HG03342 (cell line): ENCODE data around the gene EMC7.
"Not testable (repeated sequence)": the region's sequence is repeated elsewhere in the genome, so short reads cannot be mapped to it uniquely, and the experiment has no call there.

Source experiments
- ATAC-seq: cut with Tn5 transposase; IDR thresholded peaks from one replicate; pipeline ENCODE4 v1.9.1; 2021; ENCODE audit warnings: mild to moderate bottlenecking, moderate library complexity; ENCODE audit not compliant: unreplicated experiment

Gene EMC7

GRCh38 chr15:34099914-34100313 lies 1.7 kb downstream of the EMC7 start:
- no peak for ATAC-seq

GRCh38 chr15:34085746-34086145 lies 15.9 kb downstream of the EMC7 start:
- ATAC-seq: no peak

DNA sequence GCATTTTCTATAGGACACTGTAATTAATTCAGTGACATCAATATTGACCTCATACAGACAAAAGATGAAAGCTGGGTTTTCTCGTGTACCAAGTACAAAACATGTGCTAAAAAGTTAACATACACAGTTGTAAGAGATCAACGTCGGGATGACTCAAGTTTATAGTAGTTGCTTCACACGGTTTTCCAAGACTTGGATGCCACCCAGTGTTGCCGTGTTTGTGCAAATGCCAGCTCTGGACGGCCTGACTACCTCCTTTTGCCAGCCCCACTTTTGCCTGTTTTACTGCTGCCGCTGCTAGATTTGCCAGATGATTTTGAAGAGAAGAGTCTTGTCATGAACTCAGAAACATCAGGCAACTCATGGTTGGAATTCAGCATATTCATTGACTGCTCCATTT lies 17.6 kb downstream of the EMC7 start:
- ATAC-seq: no peak

GRCh38 chr15:34079904-34080303 lies 21.8 kb downstream of the EMC7 start:
- no peak for ATAC-seq

DNA sequence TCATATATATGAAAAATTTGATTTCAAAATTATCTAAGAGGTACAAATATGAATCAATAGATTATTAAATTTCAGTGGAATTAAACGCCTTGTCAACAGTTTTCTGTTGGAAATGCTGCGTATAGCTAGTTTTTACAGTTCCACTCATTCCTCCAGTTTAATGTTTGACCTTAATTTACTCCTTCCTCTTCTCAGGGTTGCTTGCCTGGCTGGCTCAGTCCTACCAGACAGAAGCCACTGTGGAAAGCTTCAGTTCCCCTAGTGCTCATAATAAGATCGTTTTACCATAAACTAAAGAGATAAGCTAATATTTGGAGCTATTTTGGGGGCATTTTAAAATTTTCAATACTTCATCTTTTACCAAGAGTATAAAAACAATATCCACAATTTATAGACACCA lies 22.8 kb downstream of the EMC7 start:
- ATAC-seq: no peak

DNA sequence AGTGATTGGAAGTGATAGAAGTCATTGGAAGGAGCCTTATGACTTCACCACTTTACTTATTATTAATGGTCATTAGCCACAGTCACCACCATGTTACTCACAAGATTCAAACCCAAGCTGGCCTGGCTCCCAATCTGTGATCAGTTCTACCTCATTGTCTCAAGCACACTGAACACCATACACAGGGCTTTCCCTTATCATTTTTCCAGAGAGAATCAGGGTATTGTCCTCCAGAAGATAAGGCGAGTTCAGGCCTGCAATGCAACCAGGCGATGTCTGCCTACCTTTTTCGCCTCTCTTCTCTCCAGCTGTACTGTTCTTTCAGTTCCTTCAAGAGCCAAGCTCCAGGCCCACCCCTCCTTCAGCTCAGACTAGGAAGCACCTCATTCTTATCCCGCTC lies 24.9 kb downstream of the EMC7 start:
- ATAC-seq: no peak

DNA sequence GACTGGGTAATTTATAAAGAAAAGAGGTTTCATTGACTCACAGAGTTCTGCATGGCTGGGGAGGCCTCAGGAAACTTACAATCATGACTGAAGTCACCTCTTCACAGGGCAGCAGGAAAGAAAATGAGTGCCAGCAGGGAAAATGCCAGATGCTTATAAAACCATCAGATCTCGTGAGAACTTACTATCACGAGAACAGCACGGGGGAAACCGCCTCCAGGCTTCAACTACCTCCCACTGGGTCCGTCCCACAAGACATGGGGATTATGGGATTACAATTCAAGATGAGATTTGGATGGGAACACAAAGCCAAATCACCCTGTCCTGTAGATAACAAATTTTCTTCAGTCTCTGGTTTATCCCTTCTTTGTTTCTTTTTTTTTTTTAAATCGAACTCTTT lies 31.7 kb downstream of the EMC7 start:
- ATAC-seq: no peak

DNA sequence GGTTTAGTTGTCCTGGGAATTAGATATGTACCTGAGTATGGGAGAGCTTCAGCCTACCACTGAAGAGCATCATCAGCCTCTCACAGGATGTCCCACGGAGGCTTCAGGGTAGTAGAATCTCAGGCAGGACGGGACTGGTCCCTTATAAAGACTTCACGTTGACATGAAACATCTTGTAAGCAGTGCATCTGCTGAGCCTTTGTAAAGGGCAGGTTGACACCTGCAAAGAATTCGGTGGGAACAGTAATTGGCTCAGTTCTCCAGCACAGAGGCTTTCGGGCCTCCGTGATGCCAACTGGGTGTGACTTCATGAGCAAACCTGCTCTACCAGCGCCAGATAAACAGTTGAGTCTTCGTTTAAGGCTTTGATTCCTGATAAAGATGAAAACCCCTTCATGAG lies 35.7 kb downstream of the EMC7 start:
- no peak for ATAC-seq

- no peak for ATAC-seq
Measured at GRCh38 chr15:34065261-34065660, 36.4 kb downstream of the EMC7 start.

DNA sequence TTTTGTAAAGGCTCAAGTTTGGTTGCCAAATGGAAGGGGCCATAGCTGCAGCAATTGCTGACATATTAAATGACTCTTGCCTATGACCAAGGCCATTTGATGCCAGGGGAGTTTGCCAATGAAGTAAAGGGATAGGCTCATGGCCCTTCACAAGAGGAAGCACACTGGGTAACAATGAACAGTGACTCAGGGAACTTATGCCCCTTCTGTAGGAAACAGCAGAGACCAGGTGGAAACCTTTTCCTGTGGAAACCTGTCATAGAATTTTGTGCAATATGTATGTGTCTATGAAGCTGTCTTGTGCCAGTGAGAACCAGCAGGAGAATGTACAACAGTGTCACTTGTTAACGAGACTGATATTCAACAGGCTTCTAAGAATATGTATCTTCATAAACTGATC lies 37.2 kb downstream of the EMC7 start:
- ATAC-seq: no peak

GRCh38 chr15:34059946-34060345 lies 41.7 kb downstream of the EMC7 start:
- no peak for ATAC-seq

- ATAC-seq: no peak
Measured at GRCh38 chr15:34059476-34059875, 42.2 kb downstream of the EMC7 start.

DNA sequence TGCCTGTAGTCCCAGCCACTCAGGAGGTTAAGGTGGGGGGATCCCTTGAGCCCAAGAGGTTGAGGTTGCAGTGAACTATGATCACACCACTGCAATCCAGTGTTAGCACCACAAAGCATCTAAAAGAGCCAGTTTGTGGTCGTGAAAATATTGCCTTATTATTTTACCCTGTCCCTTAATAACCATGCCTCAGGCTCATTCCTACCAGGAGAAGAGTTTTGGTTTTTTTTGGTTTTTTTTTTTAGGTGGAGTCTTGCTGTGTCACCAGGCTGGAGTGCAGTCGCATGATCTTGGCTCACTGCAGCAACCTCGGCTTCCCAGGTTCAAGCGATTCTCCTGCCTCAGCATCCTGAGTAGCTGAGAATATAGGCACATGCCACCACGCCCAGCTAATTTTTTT lies 44.8 kb downstream of the EMC7 start:
- no peak for ATAC-seq

GRCh38 chr15:34055868-34056595 lies 45.6 kb downstream of the EMC7 start:
- ATAC-seq: no peak

GRCh38 chr15:34054081-34054707 lies 47.5 kb downstream of the EMC7 start:
- ATAC-seq: no peak

DNA sequence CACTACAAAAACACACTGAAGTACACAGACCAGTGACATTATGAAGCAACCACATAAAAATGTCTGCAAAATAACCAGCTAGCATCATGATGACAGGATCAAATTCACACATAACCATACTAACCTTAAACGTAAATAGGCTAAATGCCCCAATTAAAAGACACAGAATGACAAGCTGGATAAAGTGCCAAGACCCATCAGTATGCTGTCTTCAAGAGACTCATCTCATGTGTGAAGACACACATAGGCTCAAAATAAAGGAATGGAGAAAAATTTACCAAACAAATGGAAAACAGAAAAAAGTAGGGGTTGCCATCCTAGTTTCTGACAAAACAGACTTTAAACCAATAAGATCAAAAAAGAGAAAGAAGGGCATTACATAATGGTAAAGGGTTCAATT lies 51.3 kb downstream of the EMC7 start:
- not testable (repeated sequence) for ATAC-seq

DNA sequence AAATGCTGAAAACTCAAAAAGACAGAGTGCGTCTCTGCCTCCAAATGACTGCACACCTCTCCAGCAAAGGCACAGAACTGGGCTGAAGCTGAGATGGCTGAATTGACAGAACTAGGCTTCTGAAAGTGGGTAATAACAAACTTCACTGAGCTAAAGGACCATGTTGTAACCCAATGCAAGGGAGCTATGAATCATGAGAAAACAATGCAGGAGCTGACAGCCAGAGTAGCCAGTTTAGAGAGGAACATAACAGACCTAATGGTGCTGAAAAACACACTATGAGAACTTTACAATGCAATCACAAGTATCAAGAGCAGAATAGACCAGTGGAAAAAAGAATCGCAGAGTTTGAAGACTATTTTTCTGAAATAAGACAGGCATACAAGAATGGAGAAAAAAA lies 52.5 kb downstream of the EMC7 start:
- ATAC-seq: no peak

DNA sequence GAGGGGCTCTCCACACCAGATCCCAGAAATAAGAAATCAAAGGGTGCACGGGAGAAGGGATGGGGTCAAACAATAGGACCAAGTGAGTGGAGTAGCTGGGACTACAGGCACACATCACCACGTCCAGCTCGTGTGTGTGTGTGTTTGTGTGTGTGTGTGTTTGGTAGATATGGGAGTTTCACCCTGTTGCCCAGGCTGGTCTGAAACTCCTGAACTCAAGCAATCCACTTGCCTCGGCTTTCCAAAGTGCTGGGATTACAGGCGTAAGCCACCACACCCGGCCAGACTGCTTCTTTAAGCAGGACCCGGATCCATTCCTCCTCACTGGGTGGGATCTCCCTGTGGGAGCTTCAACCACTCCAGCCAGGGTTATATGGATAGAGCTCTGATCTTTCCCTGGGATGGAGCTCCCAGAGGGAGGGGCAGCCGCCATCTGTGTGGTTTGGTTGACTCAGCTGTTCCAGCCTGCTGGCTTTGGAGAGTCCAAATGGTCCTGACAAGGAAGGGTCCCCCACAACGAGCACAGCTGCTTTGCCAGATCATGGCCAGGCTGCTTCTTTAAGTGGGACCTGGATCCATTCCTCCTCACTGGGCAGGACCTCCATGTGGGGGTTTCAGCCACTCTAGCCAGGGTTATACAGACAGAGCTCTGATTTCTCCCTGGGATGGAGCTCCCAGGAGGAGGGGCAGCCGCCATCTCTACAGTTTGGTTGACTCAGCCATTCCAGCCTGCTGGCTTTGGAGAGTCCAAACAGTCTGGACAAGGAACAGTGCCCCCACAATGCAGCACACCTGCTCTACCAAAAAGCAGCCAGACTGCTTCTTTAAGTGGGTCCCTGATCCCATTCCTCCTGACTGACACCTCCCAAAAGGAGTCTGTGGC lies 53.5 kb downstream of the EMC7 start:
- ATAC-seq: no peak

- ATAC-seq: no peak
Measured at GRCh38 chr15:34046471-34047145, 55.1 kb downstream of the EMC7 start.

DNA sequence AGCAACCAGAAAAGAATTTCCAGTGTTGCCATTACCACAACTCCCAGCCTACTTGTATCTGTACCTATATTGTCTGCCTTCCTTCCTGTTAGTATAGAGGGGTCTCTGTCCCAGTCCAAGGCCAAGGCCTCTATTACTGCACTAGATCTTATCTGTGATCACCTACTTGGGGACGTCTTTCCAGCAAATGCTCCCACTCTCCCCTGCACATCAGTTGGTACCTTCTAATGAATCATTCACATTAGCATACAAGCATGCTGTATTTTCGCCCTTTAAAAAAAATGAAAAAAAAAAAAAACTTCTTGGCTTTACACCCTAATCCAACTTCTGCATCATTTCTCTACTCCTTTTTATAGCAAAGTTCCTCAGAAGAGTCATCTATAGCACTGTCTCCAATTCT lies 57.8 kb downstream of the EMC7 start:
- ATAC-seq: no peak

- no peak for ATAC-seq
Measured at GRCh38 chr15:34043391-34043790, 58.3 kb downstream of the EMC7 start.
